Astrocyte (in vitro differentiated cells and primary cell): ENCODE results near the gene HSF5. TPM values are rescaled to one million over a fixed set of nuclear protein-coding genes. Genes with fewer than 3 reads are reported as not detected.

Experiments
- DNase-seq: peaks from one replicate; pipeline ENCODE4 v3.0.0-alpha.2; 2010; ENCODE audit warnings: low read depth
- FAIRE-seq: peaks from 2 replicates; lab custom pipeline; 2011; peaks lifted over from hg19 to GRCh38; lab: Jason Lieb, UNC
- H2AFZ ChIP-seq: 2 replicates; pipeline ENCODE4 v1.6.0; 2012; ENCODE audit warnings: low read depth, low read length, inconsistent platforms
- H3K27ac ChIP-seq: 2 replicates; pipeline ENCODE4 v1.5.1; 2011; ENCODE audit warnings: low read depth, low read length, inconsistent platforms
- H3K27me3 ChIP-seq: 2 replicates; pipeline ENCODE4 v1.6.0; 2011; ENCODE audit warnings: low read length, inconsistent platforms; ENCODE audit not compliant: insufficient read depth
- H3K36me3 ChIP-seq: 2 replicates; pipeline ENCODE4 v1.5.1; 2011; ENCODE audit warnings: low read length, inconsistent platforms; ENCODE audit not compliant: insufficient read depth
- H3K4me1 ChIP-seq: 2 replicates; pipeline ENCODE4 v1.5.1; 2011; ENCODE audit warnings: low read length, inconsistent platforms; ENCODE audit not compliant: insufficient read depth
- H3K4me2 ChIP-seq: 2 replicates; pipeline ENCODE4 v1.6.0; 2012; ENCODE audit warnings: low read length, inconsistent platforms
- H3K4me3 ChIP-seq: 2 replicates; pipeline ENCODE4 v1.5.1; 2011; ENCODE audit warnings: low read depth, mild to moderate bottlenecking, low read length, inconsistent platforms; ENCODE audit not compliant: insufficient read depth
- H3K79me2 ChIP-seq: 2 replicates; pipeline ENCODE4 v1.6.0; 2012; ENCODE audit warnings: mild to moderate bottlenecking, low read length, inconsistent platforms; ENCODE audit not compliant: insufficient read depth
- H3K9ac ChIP-seq: 2 replicates; pipeline ENCODE4 v1.6.0; 2012; ENCODE audit warnings: mild to moderate bottlenecking, low read length, inconsistent platforms
- H3K9me3 ChIP-seq: 2 replicates; pipeline ENCODE4 v1.5.1; 2012; ENCODE audit warnings: low read depth, mild to moderate bottlenecking, low read length, inconsistent platforms; ENCODE audit not compliant: insufficient read depth
- H4K20me1 ChIP-seq: 2 replicates; pipeline ENCODE4 v1.6.0; 2012; ENCODE audit warnings: low read length, inconsistent platforms; ENCODE audit not compliant: insufficient read depth
- H3K27ac Mint-ChIP-seq: one replicate; pipeline ENCODE4 v1.8.0; 2021; ENCODE audit warnings: mild to moderate bottlenecking, mixed read lengths; ENCODE audit not compliant: unreplicated experiment
- H3K27me3 Mint-ChIP-seq: one replicate; pipeline ENCODE4 v1.8.0; 2021; ENCODE audit warnings: low read depth, mixed read lengths; ENCODE audit not compliant: unreplicated experiment
- H3K36me3 Mint-ChIP-seq: one replicate; pipeline ENCODE4 v1.8.0; 2021; ENCODE audit warnings: low read depth, mixed read lengths; ENCODE audit not compliant: unreplicated experiment
- H3K4me1 Mint-ChIP-seq: one replicate; pipeline ENCODE4 v1.8.0; 2021; ENCODE audit warnings: low read depth, mixed read lengths; ENCODE audit not compliant: unreplicated experiment
- H3K4me3 Mint-ChIP-seq: one replicate; pipeline ENCODE4 v1.8.0; 2021; ENCODE audit warnings: mild to moderate bottlenecking, moderate library complexity, mixed read lengths; ENCODE audit not compliant: unreplicated experiment
- H3K9me3 Mint-ChIP-seq: one replicate; pipeline ENCODE4 v1.8.0; 2021; ENCODE audit warnings: mild to moderate bottlenecking, mixed read lengths; ENCODE audit not compliant: unreplicated experiment
- CTCF ChIP-seq: IDR thresholded peaks from 2 replicates; pipeline ENCODE4 v1.5.1; 2011; ENCODE audit warnings: low read depth, mild to moderate bottlenecking, inconsistent platforms, low read length, moderate library complexity; ENCODE audit not compliant: insufficient read depth
- EZH2 ChIP-seq: IDR thresholded peaks from 2 replicates; pipeline ENCODE4 v1.6.1; 2012; ENCODE audit warnings: mild to moderate bottlenecking, low read length, inconsistent platforms; ENCODE audit not compliant: insufficient read depth
- total RNA-seq: library from RNA; stranded (reverse); gene quantifications from 2 replicates; pipeline ENCODE4 v1.2.1, GENCODE V29; 2021

Gene HSF5
- total RNA-seq, 1 donor from 2014 or later: not detected

DNA sequence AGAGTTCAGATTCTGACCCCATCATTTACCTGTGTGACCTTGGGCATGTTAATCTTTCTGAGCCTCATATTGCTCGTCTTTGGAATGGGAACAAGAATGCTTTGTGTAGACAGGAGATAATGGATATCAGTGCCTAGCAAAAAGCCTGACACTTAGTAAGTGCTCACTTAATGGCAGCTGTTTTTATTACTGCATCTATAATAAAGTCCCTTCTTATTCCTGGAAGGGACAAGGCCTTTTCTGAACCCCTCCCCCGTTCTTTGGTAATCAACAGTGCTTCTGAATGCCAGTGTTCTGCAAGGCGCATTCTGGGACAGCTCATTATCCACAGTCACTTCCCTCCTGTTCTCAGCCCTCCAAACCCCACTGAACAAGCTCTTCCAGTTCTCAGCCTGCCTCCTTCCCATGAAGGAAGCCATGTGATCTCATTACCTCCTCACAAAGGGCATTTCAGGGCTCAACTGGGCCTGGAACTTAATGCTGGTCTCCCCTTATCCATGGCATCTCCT is 111.1 kb downstream of the HSF5 start:
- Histone ChIP-seq H3K9ac (no peak overlapping the region), H3K4me1 (no peaks in the 10 kb centered on the region), H4K20me1 (no peaks in the 10 kb centered on the region), H3K27ac (no peak overlapping the region), H3K9me3 (no peaks in the 10 kb centered on the region), H3K27me3 (peaks cover 2% of the 10 kb centered on the region), H3K79me2 (no peaks in the 10 kb centered on the region), H3K4me2 (no peak overlapping the region), H3K36me3 (no peaks in the 10 kb centered on the region), H3K4me3 (no peak overlapping the region), H2AFZ (no peak overlapping the region)
- H3K27ac Mint-ChIP-seq: no peak overlapping the region
- H3K4me1 Mint-ChIP-seq: peaks cover 30% of the 10 kb centered on the region
- H3K4me3 Mint-ChIP-seq: no peak overlapping the region
- H3K36me3 Mint-ChIP-seq: no peaks in the 10 kb centered on the region
- H3K9me3 Mint-ChIP-seq: no peaks in the 10 kb centered on the region
- FAIRE-seq (no peak), DNase-seq (no peak)
- TF ChIP-seq CTCF (no peak), EZH2 (no peak)
- H3K27me3 Mint-ChIP-seq: no peaks in the 10 kb centered on the region

- Histone ChIP-seq H3K79me2 (no peaks in the 10 kb centered on the region), H3K4me3 (no peak overlapping the region), H3K9me3 (no peaks in the 10 kb centered on the region), H3K27me3 (peaks cover 2% of the 10 kb centered on the region), H3K36me3 (no peaks in the 10 kb centered on the region), H3K9ac (no peak overlapping the region), H2AFZ (no peak overlapping the region), H4K20me1 (no peaks in the 10 kb centered on the region), H3K27ac (no peak overlapping the region), H3K4me2 (no peak overlapping the region), H3K4me1 (no peaks in the 10 kb centered on the region)
- TF ChIP-seq CTCF (no peak), EZH2 (no peak)
- FAIRE-seq (no peak), DNase-seq (no peak)
- Mint-ChIP-seq H3K27me3 (no peaks in the 10 kb centered on the region), H3K27ac (no peak overlapping the region), H3K9me3 (no peaks in the 10 kb centered on the region), H3K4me3 (no peak overlapping the region), H3K4me1 (peaks cover 31% of the 10 kb centered on the region), H3K36me3 (no peaks in the 10 kb centered on the region)
Measured at GRCh38 chr17:58376472-58377000, 111.7 kb downstream of the HSF5 start.

GRCh38 chr17:58375811-58376210 is 112.4 kb downstream of the HSF5 start:
- no peak overlapping the region for H3K4me3 Mint-ChIP-seq
- H3K9me3 Mint-ChIP-seq: no peaks in the 10 kb centered on the region
- H3K4me1 Mint-ChIP-seq: peaks cover 26% of the 10 kb centered on the region
- no peaks in the 10 kb centered on the region for H3K79me2 ChIP-seq
- no peaks in the 10 kb centered on the region for H3K36me3 ChIP-seq
- H3K27ac ChIP-seq: no peak overlapping the region
- H2AFZ ChIP-seq: no peak overlapping the region
- H3K27me3 Mint-ChIP-seq: no peaks in the 10 kb centered on the region
- H3K27ac Mint-ChIP-seq: no peak overlapping the region
- FAIRE-seq (no peak), DNase-seq (no peak)
- H3K9me3 ChIP-seq: no peaks in the 10 kb centered on the region
- H3K4me1 ChIP-seq: no peaks in the 10 kb centered on the region
- no peak overlapping the region for H3K4me3 ChIP-seq
- no peak for TF ChIP-seq CTCF
- TF ChIP-seq EZH2: no peak
- no peak overlapping the region for H3K4me2 ChIP-seq
- H3K27me3 ChIP-seq: peaks cover 2% of the 10 kb centered on the region
- H3K9ac ChIP-seq: no peak overlapping the region
- H4K20me1 ChIP-seq: no peaks in the 10 kb centered on the region
- no peaks in the 10 kb centered on the region for H3K36me3 Mint-ChIP-seq
